CD4-positive, alpha-beta T cell (primary cell): Measurements from ENCODE around the gene ASXL2. TPM values are rescaled to one million over a fixed set of nuclear protein-coding genes. Genes with fewer than 3 reads are reported as not detected.

ENCODE experiments used
- ATAC-seq: fragments of 200-7000 bp; cut with Tn5 transposase; one replicate; pipeline ENCODE4 v1.10.0; 2022; ENCODE audit warnings: mild to moderate bottlenecking; ENCODE audit not compliant: poor library complexity
- CTCF ChIA-PET: fragments of 350-600 bp; sonication (Branson Sonifier 250); formaldehyde crosslinking; loops from one replicate; lab custom pipeline; 2021; ENCODE audit warnings: antibody characterized with exemption, inconsistent platforms; lab: Charles Lee
- POLR2A ChIA-PET: fragments of 350-600 bp; sonication (Branson Sonifier 250); formaldehyde crosslinking; loops from one replicate; lab custom pipeline; 2021; ENCODE audit warnings: antibody characterized with exemption, inconsistent platforms; lab: Charles Lee
- DNase-seq, 14 experiments: peaks; one replicate each; pipeline ENCODE4 v3.0.0-alpha.2; 2013 to 2020; ENCODE audit warnings: mixed read lengths in 2 of 14
- H3K27ac ChIP-seq, 2 donors: one replicate each; pipeline versions ENCODE4 v1.5.1 to v1.7.0; 2013; ENCODE audit warnings: low read length in 2 of 2, low read depth in 1 of 2, mild to moderate bottlenecking in 1 of 2
- H3K27me3 ChIP-seq, 2 experiments: 1 replicate in 1 of 2; 2 replicates in 1 of 2; pipeline versions ENCODE4 v1.6.1 to v1.7.0; 2013; ENCODE audit warnings: low read length in 2 of 2, control low read depth in 1 of 2, mild to moderate bottlenecking in 1 of 2, moderate library complexity in 1 of 2; ENCODE audit not compliant: insufficient read depth in 2 of 2, control insufficient read depth in 1 of 2
- H3K36me3 ChIP-seq: one replicate; pipeline ENCODE4 v1.6.1; 2013; ENCODE audit warnings: low read length, control low read depth; ENCODE audit not compliant: insufficient read depth
- H3K4me1 ChIP-seq: one replicate; pipeline ENCODE4 v1.6.1; 2013; ENCODE audit warnings: low read length, control low read depth; ENCODE audit not compliant: insufficient read depth
- H3K4me3 ChIP-seq: one replicate; pipeline ENCODE4 v1.5.1; 2013; ENCODE audit warnings: mild to moderate bottlenecking, low read length, moderate library complexity
- H3K9me3 ChIP-seq, 2 experiments: 1 replicate in 1 of 2; 2 replicates in 1 of 2; pipeline versions ENCODE4 v1.6.1 to v1.7.0; 2013; ENCODE audit warnings: low read length in 2 of 2, mild to moderate bottlenecking in 2 of 2, control low read depth in 1 of 2, moderate library complexity in 1 of 2; ENCODE audit not compliant: control insufficient read depth in 1 of 2, insufficient read depth in 1 of 2
- H3K27ac Mint-ChIP-seq: one replicate; pipeline ENCODE4 v1.8.0; 2020; ENCODE audit warnings: mixed read lengths
- H3K27me3 Mint-ChIP-seq: one replicate; pipeline ENCODE4 v1.8.0; 2021; ENCODE audit warnings: mixed read lengths
- H3K36me3 Mint-ChIP-seq: one replicate; pipeline ENCODE4 v1.8.0; 2021; ENCODE audit warnings: low read depth, mixed read lengths
- H3K4me1 Mint-ChIP-seq: one replicate; pipeline ENCODE4 v1.8.0; 2021; ENCODE audit warnings: low read depth, mixed read lengths
- H3K4me3 Mint-ChIP-seq: one replicate; pipeline ENCODE4 v1.8.0; 2020; ENCODE audit warnings: mild to moderate bottlenecking, mixed read lengths
- H3K9me3 Mint-ChIP-seq: one replicate; pipeline ENCODE4 v1.8.0; 2020; ENCODE audit warnings: mixed read lengths
- intact Hi-C, 2 experiments: fragments of 100-400 bp; cut with DNase I in 1 of 2; cut with micrococcal nuclease in 1 of 2; formaldehyde crosslinking; loops; one replicate each; pipeline versions ENCODE4 v1.15.1 to v1.9.0; 2023 to 2025; cut with DNase I, micrococcal nuclease
- total RNA-seq, 174 experiments: library from RNA in 2 of 174; stranded (reverse) in 2 of 174; gene quantifications; one replicate each; pipeline ENCODE4 v1.2.3 and lab custom pipeline; 2021 to 2026
- TF ChIP-seq, protein P1 (sequence below): fragments of 200-600 bp; IDR thresholded peaks from one replicate; pipeline ENCODE4 v1.8.0; 2022; ENCODE audit warnings: antibody characterized with exemption, mild to moderate bottlenecking

ASXL2 gene
- total RNA-seq, 2 experiments from 2014 or later = 15.1 to 17.2 TPM

DNA sequence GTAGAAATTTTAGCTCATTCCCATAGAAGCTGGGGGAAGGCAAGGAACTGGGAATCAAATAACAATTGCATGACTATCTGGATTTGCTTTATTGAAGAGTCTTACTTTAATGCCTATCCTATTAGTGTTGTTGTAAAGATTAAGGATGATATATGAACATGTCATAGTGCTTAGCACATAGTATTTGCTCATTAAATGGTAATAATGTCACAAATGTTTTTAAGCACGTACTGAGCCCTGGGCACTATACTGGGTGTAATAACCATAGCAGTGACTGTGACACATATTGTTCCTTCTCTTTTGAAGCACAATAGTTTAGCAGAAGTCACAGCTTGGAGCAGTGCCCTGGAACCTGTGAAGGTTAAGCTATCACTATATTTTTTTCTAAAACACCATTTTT is 157.7 kb downstream of the ASXL2 start:
- Mint-ChIP-seq H3K4me1 (peaks cover 7% of the 10 kb centered on the region), H3K27me3 (no peaks in the 10 kb centered on the region), H3K27ac (no peak overlapping the region), H3K9me3 (no peaks in the 10 kb centered on the region), H3K36me3 (no peaks in the 10 kb centered on the region), H3K4me3 (no peak overlapping the region)
- ATAC-seq (no peak), DNase-seq (no peak)
- intact Hi-C loops = no loop called here
- TF ChIP-seq, protein P1, sequence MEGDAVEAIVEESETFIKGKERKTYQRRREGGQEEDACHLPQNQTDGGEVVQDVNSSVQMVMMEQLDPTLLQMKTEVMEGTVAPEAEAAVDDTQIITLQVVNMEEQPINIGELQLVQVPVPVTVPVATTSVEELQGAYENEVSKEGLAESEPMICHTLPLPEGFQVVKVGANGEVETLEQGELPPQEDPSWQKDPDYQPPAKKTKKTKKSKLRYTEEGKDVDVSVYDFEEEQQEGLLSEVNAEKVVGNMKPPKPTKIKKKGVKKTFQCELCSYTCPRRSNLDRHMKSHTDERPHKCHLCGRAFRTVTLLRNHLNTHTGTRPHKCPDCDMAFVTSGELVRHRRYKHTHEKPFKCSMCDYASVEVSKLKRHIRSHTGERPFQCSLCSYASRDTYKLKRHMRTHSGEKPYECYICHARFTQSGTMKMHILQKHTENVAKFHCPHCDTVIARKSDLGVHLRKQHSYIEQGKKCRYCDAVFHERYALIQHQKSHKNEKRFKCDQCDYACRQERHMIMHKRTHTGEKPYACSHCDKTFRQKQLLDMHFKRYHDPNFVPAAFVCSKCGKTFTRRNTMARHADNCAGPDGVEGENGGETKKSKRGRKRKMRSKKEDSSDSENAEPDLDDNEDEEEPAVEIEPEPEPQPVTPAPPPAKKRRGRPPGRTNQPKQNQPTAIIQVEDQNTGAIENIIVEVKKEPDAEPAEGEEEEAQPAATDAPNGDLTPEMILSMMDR = no peak
- CTCF ChIA-PET = no interaction called here
- no peaks in the 10 kb centered on the region for H3K36me3 ChIP-seq
- POLR2A ChIA-PET = no interaction called here
- H3K9me3 ChIP-seq = no peaks in the 10 kb centered on the region
- no peak overlapping the region for H3K4me3 ChIP-seq
- no peaks in the 10 kb centered on the region for H3K27me3 ChIP-seq
- H3K27ac ChIP-seq = no peak overlapping the region
- peaks cover 5% of the 10 kb centered on the region for H3K4me1 ChIP-seq

DNA sequence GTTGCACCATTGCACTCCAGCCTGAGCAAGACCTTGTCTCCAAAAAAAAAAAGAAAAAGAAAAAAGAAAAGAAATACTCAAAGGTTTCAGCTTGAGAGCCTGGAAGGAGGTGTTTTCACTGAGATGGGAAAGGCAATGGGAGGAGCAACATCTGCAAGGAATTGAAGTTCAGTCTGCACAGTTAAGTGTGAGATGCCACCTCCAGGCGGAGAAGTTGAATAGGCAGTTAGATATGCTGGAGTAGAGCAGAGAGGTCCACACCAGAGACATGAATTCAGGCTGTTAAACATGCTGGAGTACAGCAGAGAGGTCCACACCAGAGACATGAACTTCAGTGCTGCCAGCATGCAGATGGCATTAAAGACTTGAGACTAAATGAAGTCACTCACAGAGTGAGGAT is 163.5 kb downstream of the ASXL2 start:
- no peak overlapping the region for H3K27ac ChIP-seq
- no peaks in the 10 kb centered on the region for H3K36me3 ChIP-seq
- ChIA-PET CTCF (no interaction called here), POLR2A (no interaction called here)
- Mint-ChIP-seq H3K27me3 (peaks cover 5% of the 10 kb centered on the region), H3K9me3 (no peaks in the 10 kb centered on the region), H3K4me1 (peaks cover 15% of the 10 kb centered on the region), H3K27ac (no peak overlapping the region), H3K4me3 (no peak overlapping the region), H3K36me3 (no peaks in the 10 kb centered on the region)
- no peaks in the 10 kb centered on the region for H3K9me3 ChIP-seq
- TF ChIP-seq, protein P1 = no peak
- no peaks in the 10 kb centered on the region for H3K27me3 ChIP-seq
- DNase-seq = no peak
- ATAC-seq = no peak
- intact Hi-C loops = no loop called here
- peaks cover 8% of the 10 kb centered on the region for H3K4me1 ChIP-seq
- no peak overlapping the region for H3K4me3 ChIP-seq

DNA sequence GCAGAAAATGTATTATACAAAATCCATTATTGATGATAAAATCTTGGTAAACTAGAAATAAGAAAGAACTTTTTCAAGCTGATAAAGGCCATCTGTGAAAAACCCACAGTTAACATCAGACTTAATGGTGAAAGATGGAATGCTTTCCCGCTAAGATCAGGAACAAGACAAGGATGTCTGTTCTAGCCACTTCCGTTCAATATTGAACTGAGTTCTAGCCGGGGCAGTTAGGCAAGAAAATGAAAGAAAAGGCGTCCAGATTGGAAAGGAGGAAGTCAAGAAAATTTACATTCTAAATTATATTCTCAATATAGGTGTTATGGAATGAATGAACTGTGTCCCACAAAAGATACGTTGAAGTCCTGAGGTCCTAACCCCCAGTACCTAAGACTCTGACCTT is 165.8 kb downstream of the ASXL2 start:
- H3K4me3 Mint-ChIP-seq = no peak overlapping the region
- no peak overlapping the region for H3K27ac ChIP-seq
- DNase-seq = no peak
- H3K9me3 Mint-ChIP-seq = no peaks in the 10 kb centered on the region
- H3K27me3 Mint-ChIP-seq = peaks cover 23% of the 10 kb centered on the region
- no peak overlapping the region for H3K4me3 ChIP-seq
- no peak overlapping the region for H3K27ac Mint-ChIP-seq
- no peak for ATAC-seq
- H3K36me3 Mint-ChIP-seq = no peaks in the 10 kb centered on the region
- intact Hi-C loops = no loop called here
- ChIA-PET CTCF (no interaction called here), POLR2A (no interaction called here)
- H3K4me1 ChIP-seq = peaks cover 4% of the 10 kb centered on the region
- peaks cover 8% of the 10 kb centered on the region for H3K4me1 Mint-ChIP-seq
- H3K27me3 ChIP-seq = peaks cover 0 to 5% of the 10 kb centered on the region in 2 experiments
- no peaks in the 10 kb centered on the region for H3K9me3 ChIP-seq
- no peaks in the 10 kb centered on the region for H3K36me3 ChIP-seq
- TF ChIP-seq, protein P1 = no peak
